ENCODE data around the gene HDAC8.

HDAC8 gene

GRCh38 chrX:72366178-72366577 lies 206.5 kb downstream of the HDAC8 start:
- Histone ChIP-seq H3K9me2 (replicated peaks; ENCODE audit: insufficient read depth, low read length) (no peaks in the 10 kb centered on the region), H3K27me3 (replicated peaks; ENCODE audit: insufficient read depth, low read length) (no peaks in the 10 kb centered on the region), H3K36me3 (replicated peaks; ENCODE audit: insufficient read depth, low read length) (no peaks in the 10 kb centered on the region), H3F3A (ENCODE audit: insufficient read depth, low read length) (no peaks in the 10 kb centered on the region), H2AFZ (ENCODE audit: low read length) (no peak overlapping the region), H3K27ac (ENCODE audit: low read length) (no peak overlapping the region), H3K79me2 (ENCODE audit: low read length) (no peaks in the 10 kb centered on the region), H3K9ac (ENCODE audit: low read length) (no peak overlapping the region), H3K4me3 (ENCODE audit: low read length) (no peak overlapping the region), H3K4me2 (ENCODE audit: low read depth, low read length) (no peak overlapping the region), H3K9me3 (replicated peaks; ENCODE audit: insufficient read depth, low read length) (no peaks in the 10 kb centered on the region), H3K4me1 (ENCODE audit: low read length) (no peaks in the 10 kb centered on the region), H4K20me1 (ENCODE audit: insufficient read depth, low read length) (no peaks in the 10 kb centered on the region)
- TF ChIP-seq CTCF (IDR thresholded peaks at IDR 0.05; ENCODE audit: low read length) = no peak
- no peak for TF ChIP-seq EZH2 (optimal IDR thresholded peaks at IDR 0.05; ENCODE audit: low read depth, low read length)
- TF ChIP-seq EZH2phosphoT487 (IDR thresholded peaks at IDR 0.05; ENCODE audit: low read length) = no peak
- no peak for DNase-seq

DNA sequence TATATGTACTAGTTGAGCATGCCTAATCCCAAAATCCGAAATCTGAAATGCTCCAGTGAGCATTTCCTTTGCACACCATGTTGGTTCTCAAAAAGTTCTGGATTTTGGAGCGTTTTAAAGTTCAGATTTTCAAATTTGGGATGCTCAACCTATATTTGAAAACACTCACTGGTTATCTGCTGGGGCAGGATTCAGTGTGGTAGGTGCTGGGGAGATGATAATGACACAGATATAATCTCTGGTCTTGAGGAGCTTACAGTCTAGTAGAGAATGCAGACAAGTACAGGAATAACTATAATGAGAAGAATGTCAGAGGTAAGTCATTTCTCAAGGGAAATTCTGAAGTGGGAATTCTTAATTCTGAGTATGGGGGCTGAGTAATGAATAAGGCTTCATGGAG lies 207.5 kb downstream of the HDAC8 start:
- Histone ChIP-seq H3K9ac (ENCODE audit: low read length) (no peak overlapping the region), H3K27me3 (replicated peaks; ENCODE audit: insufficient read depth, low read length) (no peaks in the 10 kb centered on the region), H3K4me3 (ENCODE audit: low read length) (no peak overlapping the region), H3K9me2 (replicated peaks; ENCODE audit: insufficient read depth, low read length) (no peaks in the 10 kb centered on the region), H4K20me1 (ENCODE audit: insufficient read depth, low read length) (no peaks in the 10 kb centered on the region), H3K27ac (ENCODE audit: low read length) (no peak overlapping the region), H3F3A (ENCODE audit: insufficient read depth, low read length) (no peaks in the 10 kb centered on the region), H2AFZ (ENCODE audit: low read length) (no peak overlapping the region), H3K9me3 (replicated peaks; ENCODE audit: insufficient read depth, low read length) (no peaks in the 10 kb centered on the region), H3K4me2 (ENCODE audit: low read depth, low read length) (no peak overlapping the region), H3K79me2 (ENCODE audit: low read length) (no peaks in the 10 kb centered on the region), H3K4me1 (ENCODE audit: low read length) (no peaks in the 10 kb centered on the region), H3K36me3 (replicated peaks; ENCODE audit: insufficient read depth, low read length) (no peaks in the 10 kb centered on the region)
- DNase-seq = no peak
- no peak for TF ChIP-seq EZH2phosphoT487 (IDR thresholded peaks at IDR 0.05; ENCODE audit: low read length)
- TF ChIP-seq CTCF (IDR thresholded peaks at IDR 0.05; ENCODE audit: low read length) = no peak
- TF ChIP-seq EZH2 (optimal IDR thresholded peaks at IDR 0.05; ENCODE audit: low read depth, low read length) = no peak

GRCh38 chrX:72360326-72360725 lies 212.3 kb downstream of the HDAC8 start:
- Histone ChIP-seq H3K36me3 (replicated peaks; ENCODE audit: insufficient read depth, low read length) (no peaks in the 10 kb centered on the region), H3K27ac (ENCODE audit: low read length) (no peak overlapping the region), H3K4me1 (ENCODE audit: low read length) (no peaks in the 10 kb centered on the region), H3F3A (ENCODE audit: insufficient read depth, low read length) (no peaks in the 10 kb centered on the region), H3K9me2 (replicated peaks; ENCODE audit: insufficient read depth, low read length) (no peaks in the 10 kb centered on the region), H3K9me3 (replicated peaks; ENCODE audit: insufficient read depth, low read length) (no peaks in the 10 kb centered on the region), H3K9ac (ENCODE audit: low read length) (no peak overlapping the region), H3K4me3 (ENCODE audit: low read length) (no peak overlapping the region), H2AFZ (ENCODE audit: low read length) (no peak overlapping the region), H4K20me1 (ENCODE audit: insufficient read depth, low read length) (no peaks in the 10 kb centered on the region), H3K27me3 (replicated peaks; ENCODE audit: insufficient read depth, low read length) (no peaks in the 10 kb centered on the region), H3K79me2 (ENCODE audit: low read length) (no peaks in the 10 kb centered on the region), H3K4me2 (ENCODE audit: low read depth, low read length) (no peak overlapping the region)
- TF ChIP-seq CTCF (IDR thresholded peaks at IDR 0.05; ENCODE audit: low read length) (no peak), EZH2 (optimal IDR thresholded peaks at IDR 0.05; ENCODE audit: low read depth, low read length) (no peak), EZH2phosphoT487 (IDR thresholded peaks at IDR 0.05; ENCODE audit: low read length) (no peak)
- no peak for DNase-seq
